Neural progenitor cell (in vitro differentiated cells): ENCODE results near the gene CCDC15. TPM values are rescaled to one million over a fixed set of nuclear protein-coding genes. Genes with fewer than 3 reads are reported as not detected.

Source experiments
- DNase-seq: peaks from one replicate; pipeline ENCODE4 v3.0.0-alpha.2; 2016; ENCODE audit warnings: low spot score
- H2AFZ ChIP-seq: fragments of 200-600 bp; sonication (generic); replicated peaks from 2 replicates; pipeline ENCODE4 v1.6.1; 2016; ENCODE audit warnings: antibody characterized with exemption
- H3F3A ChIP-seq: fragments of 200-600 bp; sonication (generic); 2 replicates; pipeline ENCODE4 v1.6.1; 2016; ENCODE audit warnings: antibody characterized with exemption, low read depth
- H3K27ac ChIP-seq: fragments of 200-600 bp; sonication (generic); 2 replicates; pipeline ENCODE4 v1.5.1; 2016; ENCODE audit warnings: mild to moderate bottlenecking
- H3K27me3 ChIP-seq: fragments of 200-600 bp; sonication (generic); 2 replicates; pipeline ENCODE4 v1.6.1; 2016; ENCODE audit warnings: mild to moderate bottlenecking, moderate library complexity
- H3K36me3 ChIP-seq: fragments of 200-600 bp; sonication (generic); 2 replicates; pipeline ENCODE4 v1.5.1; 2016
- H3K4me1 ChIP-seq: fragments of 200-600 bp; sonication (generic); 2 replicates; pipeline ENCODE4 v1.6.1; 2016; ENCODE audit warnings: mixed run types
- H3K4me2 ChIP-seq: fragments of 200-600 bp; sonication (generic); 2 replicates; pipeline ENCODE4 v1.6.1; 2016
- H3K4me3 ChIP-seq: fragments of 200-600 bp; sonication (generic); 2 replicates; pipeline ENCODE4 v1.5.1; 2016
- H3K79me2 ChIP-seq: fragments of 200-600 bp; sonication (generic); 2 replicates; pipeline ENCODE4 v1.6.1; 2016; ENCODE audit warnings: low read depth
- H3K9ac ChIP-seq: fragments of 200-600 bp; sonication (generic); 2 replicates; pipeline ENCODE4 v1.6.1; 2016
- H3K9me3 ChIP-seq: fragments of 200-600 bp; sonication (generic); 2 replicates; pipeline ENCODE4 v1.5.1; 2016; ENCODE audit warnings: low read depth
- H4K20me1 ChIP-seq: fragments of 200-600 bp; sonication (generic); 2 replicates; pipeline ENCODE4 v1.6.1; 2016; ENCODE audit warnings: low read depth
- H3K27ac Mint-ChIP-seq: 3 replicates; pipeline ENCODE4 v1.8.0; 2021; ENCODE audit warnings: mixed read lengths
- H3K27me3 Mint-ChIP-seq: 2 replicates; pipeline ENCODE4 v1.8.0; 2022; ENCODE audit warnings: low read depth, mild to moderate bottlenecking, inconsistent platforms, moderate library complexity, mixed read lengths; ENCODE audit not compliant: insufficient read depth
- H3K36me3 Mint-ChIP-seq: 3 replicates; pipeline ENCODE4 v1.8.0; 2021; ENCODE audit warnings: mixed read lengths
- H3K4me1 Mint-ChIP-seq: 3 replicates; pipeline ENCODE4 v1.8.0; 2021; ENCODE audit warnings: mixed read lengths
- H3K4me3 Mint-ChIP-seq: 3 replicates; pipeline ENCODE4 v1.8.0; 2021; ENCODE audit warnings: mild to moderate bottlenecking, moderate library complexity, mixed read lengths
- H3K9me3 Mint-ChIP-seq: 3 replicates; pipeline ENCODE4 v1.8.0; 2020; ENCODE audit warnings: mixed read lengths
- EZH2 ChIP-seq: fragments of 200-600 bp; sonication (generic); IDR thresholded peaks from 2 replicates; pipeline ENCODE4 v1.6.1; 2017; ENCODE audit warnings: antibody characterized with exemption, mild to moderate bottlenecking, moderate library complexity
- EZH2phosphoT487 ChIP-seq: fragments of 200-600 bp; sonication (generic); IDR thresholded peaks from 2 replicates; pipeline ENCODE4 v1.6.1; 2017; ENCODE audit warnings: antibody characterized with exemption
- total RNA-seq: library from RNA; depleted of rRNA; stranded (reverse); fragments of >200 nt; gene quantifications from 2 replicates; pipeline ENCODE4 v1.2.3, GENCODE V29; 2015; ENCODE audit warnings: low replicate concordance
- TF ChIP-seq, protein P1 (sequence below): fragments of 200-600 bp; sonication (generic); IDR thresholded peaks from 2 replicates; pipeline ENCODE4 v1.5.1; 2017; ENCODE audit warnings: antibody characterized with exemption, mild to moderate bottlenecking

Gene CCDC15
- total RNA-seq, 1 donor from 2014 or later, result 11.2 TPM

DNA sequence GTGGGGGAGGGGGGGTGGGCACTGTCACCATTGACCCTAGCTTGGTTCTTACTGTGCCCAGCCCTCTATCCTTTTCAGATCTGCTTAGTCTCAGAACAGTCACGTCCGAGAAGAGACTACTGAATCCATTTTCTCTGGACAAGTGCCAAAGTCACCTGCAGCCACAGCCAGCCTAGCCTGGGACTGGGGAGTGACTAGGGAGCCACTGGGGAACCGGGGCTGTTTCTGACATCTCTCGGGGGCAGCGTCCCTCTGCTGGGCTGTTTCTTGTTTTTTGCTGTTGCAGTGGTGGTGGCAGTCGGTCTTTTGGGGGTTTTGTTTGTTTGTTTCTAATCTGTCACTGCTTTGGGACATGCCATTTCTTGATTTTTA, 117.8 kb downstream of the CCDC15 start:
- no peaks in the 10 kb centered on the region for H3K27me3 ChIP-seq
- no peaks in the 10 kb centered on the region for H3K79me2 ChIP-seq
- no peak overlapping the region for H3K27ac ChIP-seq
- H3K4me3 Mint-ChIP-seq, result no peak overlapping the region
- H3K4me1 Mint-ChIP-seq, result peaks cover 23% of the 10 kb centered on the region
- no peaks in the 10 kb centered on the region for H4K20me1 ChIP-seq
- no peak for DNase-seq
- H3K4me3 ChIP-seq, result no peak overlapping the region
- TF ChIP-seq, protein P1, sequence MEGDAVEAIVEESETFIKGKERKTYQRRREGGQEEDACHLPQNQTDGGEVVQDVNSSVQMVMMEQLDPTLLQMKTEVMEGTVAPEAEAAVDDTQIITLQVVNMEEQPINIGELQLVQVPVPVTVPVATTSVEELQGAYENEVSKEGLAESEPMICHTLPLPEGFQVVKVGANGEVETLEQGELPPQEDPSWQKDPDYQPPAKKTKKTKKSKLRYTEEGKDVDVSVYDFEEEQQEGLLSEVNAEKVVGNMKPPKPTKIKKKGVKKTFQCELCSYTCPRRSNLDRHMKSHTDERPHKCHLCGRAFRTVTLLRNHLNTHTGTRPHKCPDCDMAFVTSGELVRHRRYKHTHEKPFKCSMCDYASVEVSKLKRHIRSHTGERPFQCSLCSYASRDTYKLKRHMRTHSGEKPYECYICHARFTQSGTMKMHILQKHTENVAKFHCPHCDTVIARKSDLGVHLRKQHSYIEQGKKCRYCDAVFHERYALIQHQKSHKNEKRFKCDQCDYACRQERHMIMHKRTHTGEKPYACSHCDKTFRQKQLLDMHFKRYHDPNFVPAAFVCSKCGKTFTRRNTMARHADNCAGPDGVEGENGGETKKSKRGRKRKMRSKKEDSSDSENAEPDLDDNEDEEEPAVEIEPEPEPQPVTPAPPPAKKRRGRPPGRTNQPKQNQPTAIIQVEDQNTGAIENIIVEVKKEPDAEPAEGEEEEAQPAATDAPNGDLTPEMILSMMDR, result no peak
- TF ChIP-seq EZH2phosphoT487, result no peak
- no peak for TF ChIP-seq EZH2
- no peaks in the 10 kb centered on the region for H3K36me3 Mint-ChIP-seq
- no peaks in the 10 kb centered on the region for H3K36me3 ChIP-seq
- H3K9ac ChIP-seq, result no peak overlapping the region
- H3K27ac Mint-ChIP-seq, result no peak overlapping the region
- no peaks in the 10 kb centered on the region for H3F3A ChIP-seq
- H3K9me3 Mint-ChIP-seq, result no peaks in the 10 kb centered on the region
- H3K27me3 Mint-ChIP-seq, result peaks cover 6% of the 10 kb centered on the region
- peaks cover 7% of the 10 kb centered on the region for H3K4me1 ChIP-seq
- no peaks in the 10 kb centered on the region for H3K9me3 ChIP-seq
- no peak overlapping the region for H3K4me2 ChIP-seq
- H2AFZ ChIP-seq, result no peak overlapping the region

DNA sequence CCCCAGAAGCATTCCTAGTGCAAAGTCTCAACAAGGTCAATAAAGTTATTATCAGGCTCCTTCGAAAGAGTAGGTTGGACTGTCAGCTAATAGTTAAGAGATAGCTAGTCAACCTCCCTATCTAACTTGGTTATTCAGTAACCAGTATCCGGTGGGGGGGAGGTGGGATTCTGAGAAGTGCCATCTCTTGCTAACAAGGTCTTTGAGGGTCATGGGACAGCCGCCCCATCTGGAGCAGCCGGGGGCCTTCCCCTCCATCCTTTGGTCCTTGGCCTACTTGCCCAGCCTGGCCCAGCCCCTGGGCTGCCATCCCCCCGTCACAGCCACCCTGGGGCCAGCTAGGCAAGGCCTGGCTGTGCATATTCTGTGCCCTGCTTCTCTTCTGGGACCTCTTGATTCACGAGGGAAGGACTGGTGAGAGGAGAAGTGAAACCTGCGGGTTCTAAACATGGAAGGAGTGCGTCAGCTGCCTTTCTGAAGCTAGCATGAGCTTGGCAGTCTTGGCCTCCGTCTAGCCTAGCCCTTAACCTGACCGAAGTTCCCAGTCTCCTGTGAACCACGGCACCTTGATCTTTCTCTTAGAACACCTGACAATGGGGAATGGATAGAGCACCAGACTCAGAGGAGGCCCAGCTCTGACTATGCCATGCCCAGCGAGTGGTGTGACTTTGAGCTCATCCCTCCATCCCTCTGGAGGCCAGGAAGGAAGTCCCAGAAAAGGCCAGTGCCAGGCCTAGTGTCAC, 118.4 kb downstream of the CCDC15 start:
- no peak for TF ChIP-seq EZH2phosphoT487
- TF ChIP-seq EZH2, result no peak
- TF ChIP-seq, protein P1, result no peak
- no peak overlapping the region for H2AFZ ChIP-seq
- no peaks in the 10 kb centered on the region for H3K36me3 ChIP-seq
- H3K9me3 Mint-ChIP-seq, result no peaks in the 10 kb centered on the region
- peaks cover 23% of the 10 kb centered on the region for H3K4me1 Mint-ChIP-seq
- no peaks in the 10 kb centered on the region for H3K36me3 Mint-ChIP-seq
- H3K4me3 ChIP-seq, result no peak overlapping the region
- peaks cover 6% of the 10 kb centered on the region for H3K27me3 Mint-ChIP-seq
- H3K79me2 ChIP-seq, result no peaks in the 10 kb centered on the region
- H3K9me3 ChIP-seq, result no peaks in the 10 kb centered on the region
- no peaks in the 10 kb centered on the region for H3K27me3 ChIP-seq
- no peaks in the 10 kb centered on the region for H4K20me1 ChIP-seq
- H3K27ac Mint-ChIP-seq, result no peak overlapping the region
- H3K4me1 ChIP-seq, result peaks cover 7% of the 10 kb centered on the region
- no peak overlapping the region for H3K4me2 ChIP-seq
- no peak overlapping the region for H3K27ac ChIP-seq
- no peak overlapping the region for H3K4me3 Mint-ChIP-seq
- no peaks in the 10 kb centered on the region for H3F3A ChIP-seq
- DNase-seq, result no peak
- no peak overlapping the region for H3K9ac ChIP-seq

DNA sequence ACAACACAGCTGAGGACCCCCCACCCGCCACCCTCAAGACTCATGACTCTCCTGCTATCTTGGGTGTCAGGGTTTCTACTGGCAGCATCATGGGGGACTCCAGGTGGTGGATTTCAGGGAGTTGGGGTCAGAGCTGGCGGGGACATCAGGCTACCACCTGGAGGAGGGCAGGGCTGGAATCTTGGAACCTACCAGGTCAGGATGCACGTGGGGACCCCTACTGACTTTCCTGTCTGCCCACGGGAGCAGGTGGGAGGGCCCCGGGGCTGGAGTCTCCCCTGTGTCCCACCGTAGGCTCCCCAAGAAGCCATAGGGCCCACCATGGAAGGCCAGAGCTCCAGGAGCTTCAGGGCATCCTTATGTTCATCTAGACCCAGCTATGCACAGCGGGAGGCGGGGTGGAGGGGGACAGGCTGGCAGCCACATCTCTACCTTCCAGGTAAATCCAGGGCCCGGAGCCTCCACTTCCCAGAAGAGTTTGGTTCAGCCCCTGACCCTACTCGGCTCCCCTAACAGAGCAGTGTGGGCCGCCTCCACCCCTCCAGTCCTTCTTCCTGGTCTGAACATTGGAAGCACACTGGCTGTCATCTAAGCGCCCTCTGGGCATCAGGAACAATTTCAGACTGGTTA, 119.1 kb downstream of the CCDC15 start:
- Histone ChIP-seq H2AFZ (no peak overlapping the region), H3K4me3 (no peak overlapping the region), H3K79me2 (no peaks in the 10 kb centered on the region), H3K9me3 (no peaks in the 10 kb centered on the region), H3K27me3 (no peaks in the 10 kb centered on the region), H3K9ac (no peak overlapping the region), H3K4me1 (peaks cover 7% of the 10 kb centered on the region), H4K20me1 (no peaks in the 10 kb centered on the region), H3F3A (no peaks in the 10 kb centered on the region), H3K27ac (no peak overlapping the region), H3K4me2 (no peak overlapping the region), H3K36me3 (no peaks in the 10 kb centered on the region)
- Mint-ChIP-seq H3K27ac (no peak overlapping the region), H3K27me3 (peaks cover 10% of the 10 kb centered on the region), H3K36me3 (no peaks in the 10 kb centered on the region), H3K4me3 (no peak overlapping the region), H3K4me1 (peaks cover 23% of the 10 kb centered on the region), H3K9me3 (no peaks in the 10 kb centered on the region)
- TF ChIP-seq EZH2 (no peak), EZH2phosphoT487 (no peak)
- TF ChIP-seq, protein P1, result no peak
- DNase-seq, result no peak
